Pancreas (tissue), 10 donors: ENCODE measurements around the gene SCYGR5. TPM values are rescaled to one million over a fixed set of nuclear protein-coding genes. Genes with fewer than 3 reads are reported as not detected.

Source experiments
- ATAC-seq, 4 donors: fragments of 200-7000 bp; cut with Tn5 transposase; one replicate each; pipeline versions ENCODE4 v1.8.0 to v1.9.1; 2020; ENCODE audit warnings: mild to moderate bottlenecking in 4 of 4, moderate library complexity in 4 of 4
- DNase-seq, 6 donors: peaks; one replicate each; pipeline ENCODE4 v3.0.0-alpha.2; 2020
- FAIRE-seq: peaks from 2 replicates; lab custom pipeline; 2012; peaks lifted over from hg19 to GRCh38; lab: Jason Lieb, UNC
- H3K27ac ChIP-seq, 4 donors: fragments of 200-600 bp; sonication (generic); 1 replicate in 3 of 4; 2 replicates in 1 of 4; pipeline versions ENCODE4 v1.5.0 to v1.8.0; 2020
- H3K27me3 ChIP-seq, 4 donors: fragments of 200-600 bp; one replicate each; pipeline ENCODE4 v1.8.0; 2021
- H3K36me3 ChIP-seq, 3 donors: fragments of 200-600 bp; sonication (generic) in 1 of 3; one replicate each; pipeline versions ENCODE4 v1.5.0 to v1.8.0; 2020 to 2021
- H3K4me1 ChIP-seq, 3 donors: fragments of 200-600 bp; one replicate each; pipeline ENCODE4 v1.8.0; 2021
- H3K4me3 ChIP-seq, 4 donors: fragments of 200-600 bp; sonication (generic) in 2 of 4; one replicate each; pipeline versions ENCODE4 v1.5.0 to v1.8.0; 2020 to 2021
- H3K9me3 ChIP-seq, 4 donors: fragments of 200-600 bp; one replicate each; pipeline ENCODE4 v1.8.0; 2021
- CTCF ChIP-seq, 4 donors: fragments of 200-600 bp; sonication (generic) in 3 of 4; IDR thresholded peaks; one replicate each; pipeline versions ENCODE4 v1.5.0 to v1.8.0; 2021; ENCODE audit warnings: antibody characterized with exemption in 4 of 4
- WGBS, 2 donors: extraction: QIAGEN DNeasy Blood & Tissue Kit; methylation state at CpG; one replicate each; pipeline ENCODE4 v1.1.7; 2013; 5-methylcytosine and 5-hydroxymethylcytosine counted together
- intact Hi-C, 3 donors: fragments of 100-400 bp; cut with DNase I; formaldehyde crosslinking; loops; one replicate each; pipeline versions ENCODE4 v1.11.1 to v1.14.2; 2022
- polyA plus RNA-seq, 2 donors: library from polyadenylated mRNA; stranded (reverse); fragments of 200-250 nt; gene quantifications; one replicate each; pipeline ENCODE4 v1.2.3, GENCODE V29; 2013
- total RNA-seq, 6 donors: library from RNA; stranded (reverse); fragmentation: NEBNext Ultra II Directional in 4 of 6; extraction: Animal tissue kit (Norgen Biotek cat#: 25700) in 4 of 6; gene quantifications; one replicate each; pipeline versions ENCODE4 v1.2.1 to v1.2.4, GENCODE V29; 2021 to 2023
- donor health status: healthy with polysubstance abuse.
- donor health status: DM: no; HTN: no; CAD: no; lungs with moderate emphysema.
- donor health status: DM: no; HTN: no; CAD: no.
- donor health status: control.
- donor health status: control.
- donor health status: Bipolar disorder and iron deficiency.
- donor health status: DM: yes; HTN: yes; CAD: no.
- donor health status: DM: no; HTN: no; CAD: no.
- donor health status: DM: no; HTN: no; CAD: no.
- donor health status: DM: yes; HTN: yes; CAD: no.

SCYGR5 gene
- total and polyA plus RNA-seq, 8 donors = not detected

GRCh38 chr2:227706859-227707258, 40.3 kb downstream of the SCYGR5 start:
- ATAC-seq = no peak
- Histone ChIP-seq H3K4me1 (no peaks in the 10 kb centered on the region), H3K27me3 (no peaks in the 10 kb centered on the region), H3K9me3 (no peaks in the 10 kb centered on the region), H3K36me3 (no peaks in the 10 kb centered on the region), H3K4me3 (no peak overlapping the region), H3K27ac (no peak overlapping the region)
- WGBS, 2 donors = 51 to 69% methylated on average over 4 of the region's 4 CpGs
- intact Hi-C loops = no loop called here
- TF ChIP-seq CTCF (IDR thresholded peaks at IDR 0.05) = no peak
- FAIRE-seq = no peak
- no peak for DNase-seq

- FAIRE-seq (no peak), DNase-seq (no peak), ATAC-seq (no peak)
- Histone ChIP-seq H3K27me3 (no peaks in the 10 kb centered on the region), H3K4me1 (no peaks in the 10 kb centered on the region), H3K9me3 (no peaks in the 10 kb centered on the region), H3K36me3 (no peaks in the 10 kb centered on the region), H3K27ac (no peak overlapping the region), H3K4me3 (no peak overlapping the region)
- 72 to 87% methylated on average over 6 of the region's 6 CpGs for WGBS, 2 donors
- no peak for TF ChIP-seq CTCF (IDR thresholded peaks at IDR 0.05)
- intact Hi-C loops = no loop called here
Observed at GRCh38 chr2:227707390-227707789, 40.8 kb downstream of the SCYGR5 start.

- no peak for DNase-seq
- Histone ChIP-seq H3K4me3 (no peak overlapping the region), H3K27me3 (no peaks in the 10 kb centered on the region), H3K27ac (no peak overlapping the region), H3K9me3 (no peaks in the 10 kb centered on the region), H3K36me3 (no peaks in the 10 kb centered on the region), H3K4me1 (no peaks in the 10 kb centered on the region)
- TF ChIP-seq CTCF (IDR thresholded peaks at IDR 0.05) = no peak
- no peak for ATAC-seq
- intact Hi-C loops = no loop called here
- WGBS, 2 donors = 80 to 90% methylated on average over 7 of the region's 7 CpGs
- no peak for FAIRE-seq
Observed at GRCh38 chr2:227710986-227711385, 44.4 kb downstream of the SCYGR5 start.

- TF ChIP-seq CTCF (IDR thresholded peaks at IDR 0.05) = no peak
- Histone ChIP-seq H3K36me3 (no peaks in the 10 kb centered on the region), H3K4me3 (no peak overlapping the region), H3K9me3 (no peaks in the 10 kb centered on the region), H3K27me3 (no peaks in the 10 kb centered on the region), H3K27ac (no peak overlapping the region), H3K4me1 (no peaks in the 10 kb centered on the region)
- intact Hi-C loops = no loop called here
- DNase-seq (no peak), FAIRE-seq (no peak), ATAC-seq (no peak)
- 52 to 94% methylated on average over 1 of the region's 1 CpG for WGBS, 2 donors
Observed at GRCh38 chr2:227713291-227713690, 46.7 kb downstream of the SCYGR5 start.

- H3K4me3 ChIP-seq = no peak overlapping the region
Observed at GRCh38 chr2:227716501-227716900, 49.9 kb downstream of the SCYGR5 start.

More at GRCh38 chr2:227716501-227716900, 49.9 kb downstream of the SCYGR5 start:
- ATAC-seq (no peak), FAIRE-seq (no peak), DNase-seq (no peak)
- no peak overlapping the region for H3K27ac ChIP-seq
- H3K36me3 ChIP-seq = no peaks in the 10 kb centered on the region
- no peaks in the 10 kb centered on the region for H3K9me3 ChIP-seq
- H3K4me1 ChIP-seq = no peaks in the 10 kb centered on the region
- no peak for TF ChIP-seq CTCF (IDR thresholded peaks at IDR 0.05)
- H3K27me3 ChIP-seq = no peaks in the 10 kb centered on the region
- intact Hi-C loops = no loop called here
- WGBS, 2 donors = 86 to 91% methylated on average over 2 of the region's 2 CpGs

Other genes with a start within 250 kb of the SCYGR5 start
- gene AGFG1, start 194.6 kb upstream of the SCYGR5 start, total RNA-seq = 10 to 100 TPM; 18.0 to 39.7 (median 29.2) TPM
- 10 to 100 TPM in 1 of 2 donors, 1 to 10 TPM in 1; 9.0 to 20.7 TPM for gene AGFG1, start 194.6 kb upstream of the SCYGR5 start, polyA plus RNA-seq
- gene SCYGR2, start 67.9 kb upstream of the SCYGR5 start, total RNA-seq = not detected
- gene SCYGR2, start 67.9 kb upstream of the SCYGR5 start, polyA plus RNA-seq = not detected
- not detected for gene SCYGR3, start 52.0 kb upstream of the SCYGR5 start, total RNA-seq
- not detected for gene SCYGR3, start 52.0 kb upstream of the SCYGR5 start, polyA plus RNA-seq
- not detected for gene SCYGR4, start 49.3 kb upstream of the SCYGR5 start, total RNA-seq
- gene SCYGR4, start 49.3 kb upstream of the SCYGR5 start, polyA plus RNA-seq = not detected
- gene SLC19A3, start 51.2 kb downstream of the SCYGR5 start, total RNA-seq = 1 to 10 TPM; 1.0 to 4.6 (median 3.0) TPM
- gene SLC19A3, start 51.2 kb downstream of the SCYGR5 start, polyA plus RNA-seq = 1 to 10 TPM; 2.3 to 7.1 TPM
- not detected for gene SCYGR6, start 58.0 kb downstream of the SCYGR5 start, total RNA-seq
- not detected for gene SCYGR6, start 58.0 kb downstream of the SCYGR5 start, polyA plus RNA-seq
- gene SCYGR7, start 61.5 kb downstream of the SCYGR5 start, total RNA-seq = not detected
- not detected for gene SCYGR7, start 61.5 kb downstream of the SCYGR5 start, polyA plus RNA-seq
- not detected for gene SCYGR8, start 79.1 kb downstream of the SCYGR5 start, total RNA-seq
- gene SCYGR8, start 79.1 kb downstream of the SCYGR5 start, polyA plus RNA-seq = not detected
- 1 to 10 TPM in 2 of 6 donors, under 1 TPM in 3, not detected in 1; 0.23 to 8.5 (median 0.67) TPM for gene CCL20, start 147.0 kb downstream of the SCYGR5 start, total RNA-seq
- 1 to 10 TPM in 1 of 2 donors, under 1 TPM in 1; 0.75 to 8.8 TPM for gene CCL20, start 147.0 kb downstream of the SCYGR5 start, polyA plus RNA-seq
- gene DAW1, start 204.8 kb downstream of the SCYGR5 start, total RNA-seq = under 1 TPM in 1 of 6 donors, not detected in 5; 0.25 TPM
- not detected for gene DAW1, start 204.8 kb downstream of the SCYGR5 start, polyA plus RNA-seq